Left ventricle myocardium inferior (tissue), 1 donor: ENCODE measurements around the gene NR5A2. TPM values are rescaled to one million over a fixed set of nuclear protein-coding genes. Genes with fewer than 3 reads are reported as not detected.

ENCODE experiments used
- DNase-seq: peaks from one replicate; pipeline ENCODE4 v3.0.0-alpha.2; 2020
- H3K27ac ChIP-seq: fragments of 200-600 bp; replicated peaks from 2 replicates; pipeline ENCODE4 v1.8.0; 2021
- H3K27me3 ChIP-seq: fragments of 200-600 bp; 2 replicates; pipeline ENCODE4 v1.8.0; 2021; ENCODE audit warnings: low read depth
- H3K36me3 ChIP-seq: fragments of 200-600 bp; 2 replicates; pipeline ENCODE4 v1.8.0; 2021
- H3K4me1 ChIP-seq: fragments of 200-600 bp; 2 replicates; pipeline ENCODE4 v1.8.0; 2021
- H3K4me3 ChIP-seq: fragments of 200-600 bp; 2 replicates; pipeline ENCODE4 v1.8.0; 2021; ENCODE audit warnings: mild to moderate bottlenecking, moderate library complexity
- H3K9me3 ChIP-seq: fragments of 200-600 bp; replicated peaks from 2 replicates; pipeline ENCODE4 v1.8.0; 2021
- CTCF ChIP-seq: fragments of 200-600 bp; IDR thresholded peaks from 2 replicates; pipeline ENCODE4 v1.8.0; 2021; ENCODE audit warnings: antibody characterized with exemption, mild to moderate bottlenecking, borderline replicate concordance
- intact Hi-C: fragments of 100-400 bp; cut with micrococcal nuclease; formaldehyde crosslinking; loops from one replicate; pipeline ENCODE4 v1.11.0; 2022
- total RNA-seq: library from RNA; stranded (reverse); fragmentation: NEBNext Ultra II Directional; extraction: Animal tissue kit (Norgen Biotek cat#: 25700); gene quantifications from one replicate; pipeline ENCODE4 v1.2.1, GENCODE V29; 2021
- donor health status: DM: no; HTN: yes; CAD: no; lungs with severe emphysema.

NR5A2 gene
- total RNA-seq, 1 donor from 2014 or later, result 1.3 TPM

DNA sequence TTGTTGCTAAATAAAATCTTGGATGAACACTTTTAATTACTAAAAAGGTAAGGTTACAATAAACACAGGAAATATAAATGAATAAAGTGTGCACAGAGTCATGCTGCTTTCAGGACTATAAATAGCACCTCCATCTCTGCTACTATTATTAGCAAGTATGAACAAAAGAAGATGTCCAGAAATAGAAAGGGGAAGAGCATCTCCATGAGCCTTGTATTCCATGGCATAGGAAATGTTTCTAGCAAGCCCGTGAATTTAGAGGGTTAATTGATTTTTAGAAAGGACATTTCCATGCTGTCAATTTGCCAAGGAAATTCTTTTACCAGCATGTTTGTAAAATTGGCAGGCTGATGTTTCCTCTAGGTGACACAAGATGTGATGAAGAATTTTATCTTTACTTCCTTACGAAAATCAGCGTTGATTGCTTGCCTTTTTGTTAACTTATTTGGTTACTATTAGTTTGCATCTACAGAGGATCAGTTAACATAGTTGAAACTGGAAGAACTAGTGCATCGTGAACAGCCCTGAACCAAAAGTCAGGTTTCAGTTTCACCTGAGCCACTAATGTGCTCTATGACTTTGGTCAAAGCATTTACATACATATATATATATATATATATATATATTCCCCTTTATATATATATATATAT is 45.3 kb downstream of the NR5A2 start:
- H3K4me1 ChIP-seq, result peaks cover 35% of the 10 kb centered on the region
- DNase-seq, result no peak
- no peaks in the 10 kb centered on the region for H3K36me3 ChIP-seq
- no peaks in the 10 kb centered on the region for H3K9me3 ChIP-seq
- peak overlapping the region; percentile 19 for H3K4me3 ChIP-seq
- intact Hi-C loops, result no loop called here
- TF ChIP-seq CTCF, result no peak
- H3K27me3 ChIP-seq, result no peaks in the 10 kb centered on the region
- peak overlapping the region; percentile 1 for H3K27ac ChIP-seq

DNA sequence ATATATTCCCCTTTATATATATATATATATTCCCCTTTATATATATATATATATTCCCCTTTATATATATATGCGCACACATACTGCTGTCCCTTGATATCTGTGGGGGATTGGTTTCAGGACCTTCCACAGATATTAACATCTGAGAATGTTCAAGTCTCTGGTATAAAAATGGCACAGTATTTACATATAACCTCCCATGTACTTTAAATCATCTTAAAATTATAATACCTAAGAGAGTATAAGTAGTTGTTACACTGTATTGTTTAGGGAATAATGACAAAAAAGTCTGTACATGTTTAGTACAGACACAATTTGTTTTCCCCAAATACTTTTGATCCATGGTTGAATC is 45.8 kb downstream of the NR5A2 start:
- Histone ChIP-seq H3K36me3 (no peaks in the 10 kb centered on the region), H3K4me3 (no peak overlapping the region), H3K9me3 (no peaks in the 10 kb centered on the region), H3K27me3 (no peaks in the 10 kb centered on the region), H3K27ac (no peak overlapping the region), H3K4me1 (peaks cover 35% of the 10 kb centered on the region)
- TF ChIP-seq CTCF, result no peak
- intact Hi-C loops, result no loop called here
- DNase-seq, result no peak

GRCh38 chr1:200075522-200075921 is 48.0 kb downstream of the NR5A2 start:
- no peak for TF ChIP-seq CTCF
- Histone ChIP-seq H3K27me3 (no peaks in the 10 kb centered on the region), H3K36me3 (no peaks in the 10 kb centered on the region), H3K4me1 (peaks cover 35% of the 10 kb centered on the region), H3K9me3 (no peaks in the 10 kb centered on the region), H3K27ac (peak overlapping the region; percentile 63), H3K4me3 (peak overlapping the region; percentile 32)
- intact Hi-C loops, result no loop called here
- DNase-seq, result no peak

- no peaks in the 10 kb centered on the region for H3K36me3 ChIP-seq
- H3K9me3 ChIP-seq, result no peaks in the 10 kb centered on the region
- TF ChIP-seq CTCF, result no peak
- no peak for DNase-seq
- peak overlapping the region; percentile 63 for H3K27ac ChIP-seq
- H3K27me3 ChIP-seq, result no peaks in the 10 kb centered on the region
- peaks cover 40% of the 10 kb centered on the region for H3K4me1 ChIP-seq
- peak overlapping the region; percentile 32 for H3K4me3 ChIP-seq
- intact Hi-C loops, result no loop called here
Observed at GRCh38 chr1:200075938-200076546, 48.5 kb downstream of the NR5A2 start.

DNA sequence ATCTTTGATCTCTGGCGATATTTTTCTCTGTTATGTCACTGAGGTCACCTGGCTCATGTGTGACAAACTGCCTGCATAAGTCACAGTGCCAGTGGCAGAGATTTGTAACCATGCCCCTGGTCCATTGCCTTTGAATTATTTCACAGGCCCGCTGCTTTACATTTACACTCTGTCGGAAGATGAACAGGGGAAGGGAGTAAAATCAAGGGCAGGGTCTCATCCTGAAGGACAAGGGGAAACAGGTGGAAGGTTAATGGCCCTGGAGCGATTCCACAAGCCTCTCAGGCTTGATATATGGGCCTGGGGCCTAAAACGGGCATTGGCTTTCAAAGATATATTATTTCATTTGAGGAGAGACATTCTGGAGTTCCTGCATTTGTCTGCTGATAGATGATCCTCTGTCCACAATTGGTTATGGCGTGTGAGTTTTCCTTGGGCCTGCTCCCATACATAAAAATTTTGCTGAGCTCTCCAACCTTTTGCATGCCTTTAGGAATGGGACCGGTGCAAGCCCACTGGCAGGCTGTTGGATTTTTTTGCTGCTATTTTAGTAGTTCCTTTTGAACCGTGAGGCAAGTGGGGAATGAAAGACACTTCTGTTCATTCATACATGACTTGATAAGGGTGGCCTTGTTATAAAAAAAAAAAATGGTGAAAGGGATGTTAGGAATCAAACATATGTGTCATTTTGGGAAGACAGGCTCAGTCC is 51.9 kb downstream of the NR5A2 start:
- Histone ChIP-seq H3K27ac (no peak overlapping the region), H3K9me3 (no peaks in the 10 kb centered on the region), H3K27me3 (no peaks in the 10 kb centered on the region), H3K4me3 (no peak overlapping the region), H3K36me3 (no peaks in the 10 kb centered on the region), H3K4me1 (peaks cover 28% of the 10 kb centered on the region)
- no peak for TF ChIP-seq CTCF
- no peak for DNase-seq
- intact Hi-C loops, result no loop called here
